Glutamatergic neuron (in vitro differentiated cells): ENCODE results near the gene CASP5. TPM values are rescaled to one million over a fixed set of nuclear protein-coding genes. Genes with fewer than 3 reads are reported as not detected.
"Not testable (repeated sequence)": the region's sequence is repeated elsewhere in the genome, so short reads cannot be mapped to it uniquely, and the experiment has no call there.

Experiments used
- DNase-seq: peaks from one replicate; pipeline ENCODE4 v3.0.0; 2022
- H3K27ac Mint-ChIP-seq: one replicate; pipeline ENCODE4 v1.8.0; 2020; ENCODE audit warnings: mild to moderate bottlenecking, mixed read lengths, inconsistent platforms; ENCODE audit not compliant: unreplicated experiment
- H3K27me3 Mint-ChIP-seq: one replicate; pipeline ENCODE4 v1.8.0; 2020; ENCODE audit warnings: mild to moderate bottlenecking, moderate library complexity, mixed read lengths, inconsistent platforms; ENCODE audit not compliant: unreplicated experiment
- H3K36me3 Mint-ChIP-seq: one replicate; pipeline ENCODE4 v1.8.0; 2020; ENCODE audit warnings: mild to moderate bottlenecking, mixed read lengths, inconsistent platforms; ENCODE audit not compliant: unreplicated experiment
- H3K4me1 Mint-ChIP-seq: one replicate; pipeline ENCODE4 v1.8.0; 2020; ENCODE audit warnings: mild to moderate bottlenecking, low read depth, mixed read lengths, inconsistent platforms; ENCODE audit not compliant: unreplicated experiment
- H3K4me3 Mint-ChIP-seq: one replicate; pipeline ENCODE4 v1.8.0; 2020; ENCODE audit warnings: mild to moderate bottlenecking, mixed read lengths, inconsistent platforms; ENCODE audit not compliant: unreplicated experiment
- H3K9me3 Mint-ChIP-seq: one replicate; pipeline ENCODE4 v1.8.0; 2020; ENCODE audit warnings: mild to moderate bottlenecking, moderate library complexity, mixed read lengths, inconsistent platforms; ENCODE audit not compliant: unreplicated experiment
- long read RNA-seq: library from polyadenylated mRNA; unstranded; transcript quantifications from one replicate; pipeline ENCODE4 v2.0.0, GENCODE V29; 2020; ENCODE audit not compliant: unreplicated experiment
- total RNA-seq: library from RNA; stranded (reverse); fragmentation: NEBNext Ultra II Directional; extraction: Animal tissue kit (Norgen Biotek cat#: 25700); gene quantifications from one replicate; pipeline ENCODE4 v1.2.1, GENCODE V29; 2021; ENCODE audit not compliant: unreplicated experiment
- TF ChIP-seq, protein P1 (sequence below): fragments of 200-600 bp; sonication (generic); IDR thresholded peaks from one replicate; pipeline ENCODE4 v1.5.0; 2021; ENCODE audit not compliant: partially characterized antibody, unreplicated experiment

The CASP5 gene
- not detected for total RNA-seq
- long read RNA-seq = 0 reads

DNA sequence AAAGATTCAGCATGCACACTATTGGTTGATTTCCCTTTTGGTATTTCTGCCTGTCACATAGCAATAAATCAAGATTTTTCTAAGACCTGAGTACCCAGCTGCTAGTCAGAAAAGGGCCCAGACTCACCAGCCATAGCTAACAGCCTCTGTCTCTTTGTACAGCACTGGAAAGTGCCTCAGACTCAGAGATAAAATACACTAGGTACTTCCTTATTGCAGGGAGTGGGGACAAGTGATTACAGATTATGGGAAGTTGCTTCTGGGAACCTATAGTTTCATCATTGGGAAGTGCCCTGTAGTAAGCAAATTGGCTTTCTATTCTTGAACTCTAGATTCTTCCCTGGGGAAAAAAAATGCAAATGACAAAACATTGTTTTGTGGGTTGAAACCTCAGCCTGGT is at the start of gene CASP5:
Gene CASP5 (minus strand): TSS at position 166 of the 400 bp plus-strand sequence. CDS start 32 bp downstream, at position 134.
- H3K4me1 Mint-ChIP-seq = no peaks in the 10 kb centered on the region
- no peak within 1 kb of the TSS for H3K27ac Mint-ChIP-seq
- no peaks in the 10 kb centered on the region for H3K27me3 Mint-ChIP-seq

GRCh38 chr11:105072080-105072479 is 49.1 kb upstream of the CASP5 start:
- H3K36me3 Mint-ChIP-seq, H3K4me3 Mint-ChIP-seq, DNase-seq, H3K27ac Mint-ChIP-seq, H3K4me1 Mint-ChIP-seq, H3K9me3 Mint-ChIP-seq, H3K27me3 Mint-ChIP-seq: not testable (repeated sequence)

More for the DNA sequence above, at the start of gene CASP5:
- DNase-seq = no peak
- Mint-ChIP-seq H3K36me3 (no peaks in the 10 kb centered on the region), H3K4me3 (no peak within 1 kb of the TSS), H3K9me3 (no peaks in the 10 kb centered on the region)
- TF ChIP-seq, protein P1, sequence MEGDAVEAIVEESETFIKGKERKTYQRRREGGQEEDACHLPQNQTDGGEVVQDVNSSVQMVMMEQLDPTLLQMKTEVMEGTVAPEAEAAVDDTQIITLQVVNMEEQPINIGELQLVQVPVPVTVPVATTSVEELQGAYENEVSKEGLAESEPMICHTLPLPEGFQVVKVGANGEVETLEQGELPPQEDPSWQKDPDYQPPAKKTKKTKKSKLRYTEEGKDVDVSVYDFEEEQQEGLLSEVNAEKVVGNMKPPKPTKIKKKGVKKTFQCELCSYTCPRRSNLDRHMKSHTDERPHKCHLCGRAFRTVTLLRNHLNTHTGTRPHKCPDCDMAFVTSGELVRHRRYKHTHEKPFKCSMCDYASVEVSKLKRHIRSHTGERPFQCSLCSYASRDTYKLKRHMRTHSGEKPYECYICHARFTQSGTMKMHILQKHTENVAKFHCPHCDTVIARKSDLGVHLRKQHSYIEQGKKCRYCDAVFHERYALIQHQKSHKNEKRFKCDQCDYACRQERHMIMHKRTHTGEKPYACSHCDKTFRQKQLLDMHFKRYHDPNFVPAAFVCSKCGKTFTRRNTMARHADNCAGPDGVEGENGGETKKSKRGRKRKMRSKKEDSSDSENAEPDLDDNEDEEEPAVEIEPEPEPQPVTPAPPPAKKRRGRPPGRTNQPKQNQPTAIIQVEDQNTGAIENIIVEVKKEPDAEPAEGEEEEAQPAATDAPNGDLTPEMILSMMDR = no peak

GRCh38 chr11:105071089-105071732 is 48.2 kb upstream of the CASP5 start:
- TF ChIP-seq, protein P1 = no peak
- Mint-ChIP-seq H3K9me3 (no peaks in the 10 kb centered on the region), H3K27me3 (no peaks in the 10 kb centered on the region), H3K4me3 (no peak overlapping the region), H3K27ac (no peak overlapping the region), H3K4me1 (no peaks in the 10 kb centered on the region), H3K36me3 (no peaks in the 10 kb centered on the region)
- no peak for DNase-seq

DNA sequence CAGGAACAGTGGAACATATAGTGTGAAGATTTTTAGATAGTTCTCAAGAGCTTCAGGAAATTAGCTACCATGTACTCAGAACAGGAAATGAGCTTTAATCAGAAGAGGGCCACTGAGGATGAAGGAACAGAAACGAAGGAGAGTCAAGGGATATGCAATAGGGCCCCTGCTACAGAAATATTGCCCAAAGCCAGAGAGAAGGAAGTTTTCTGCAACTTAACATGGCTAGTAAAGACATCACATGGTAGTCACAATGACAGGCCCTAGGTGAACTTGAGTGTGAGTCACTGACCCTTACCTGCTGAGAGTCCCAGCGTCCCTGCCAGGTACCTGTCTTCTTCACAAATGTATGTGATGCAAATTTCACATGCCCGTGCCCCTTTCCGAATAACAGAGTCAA is 47.3 kb upstream of the CASP5 start:
- TF ChIP-seq, protein P1 = no peak
- Mint-ChIP-seq H3K36me3 (no peaks in the 10 kb centered on the region), H3K4me3 (no peak overlapping the region), H3K27ac (no peak overlapping the region), H3K4me1 (no peaks in the 10 kb centered on the region), H3K9me3 (no peaks in the 10 kb centered on the region), H3K27me3 (no peaks in the 10 kb centered on the region)
- DNase-seq = no peak

DNA sequence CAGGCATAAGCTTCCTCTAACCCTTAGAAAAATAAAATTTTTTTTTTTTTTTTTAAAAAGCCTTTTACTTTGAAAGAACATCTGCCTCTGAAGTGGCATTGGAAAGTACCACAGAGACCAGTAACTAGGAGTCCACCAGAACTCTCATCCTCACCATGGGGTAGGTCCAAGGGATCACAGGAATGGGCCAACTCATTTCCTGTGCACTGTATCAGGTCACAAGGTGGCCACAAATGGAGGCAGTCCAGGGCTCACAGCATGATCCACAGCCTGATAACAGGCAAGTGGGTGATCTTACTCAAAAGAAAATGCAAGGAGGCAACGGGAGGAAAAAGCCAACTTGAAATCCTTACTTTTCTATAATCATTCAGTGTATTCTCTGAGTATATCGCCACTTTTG is 46.8 kb upstream of the CASP5 start:
- not testable (repeated sequence) for DNase-seq, H3K9me3 Mint-ChIP-seq, H3K36me3 Mint-ChIP-seq, H3K27me3 Mint-ChIP-seq, H3K27ac Mint-ChIP-seq, H3K4me3 Mint-ChIP-seq, H3K4me1 Mint-ChIP-seq

- H3K4me1 Mint-ChIP-seq, H3K27me3 Mint-ChIP-seq, H3K36me3 Mint-ChIP-seq, DNase-seq, H3K27ac Mint-ChIP-seq, H3K9me3 Mint-ChIP-seq, H3K4me3 Mint-ChIP-seq: not testable (repeated sequence)
Measured at GRCh38 chr11:105063245-105063941, 40.4 kb upstream of the CASP5 start.
